Liver (tissue), 9 donors: ENCODE data around the gene SYNDIG1. TPM values are rescaled to one million over a fixed set of nuclear protein-coding genes. Genes with fewer than 3 reads are reported as not detected.

Experiments
- DNase-seq: peaks from one replicate; pipeline ENCODE4 v3.0.0-alpha.2; 2017; ENCODE audit warnings: low spot score
- H3K27ac ChIP-seq, 2 donors: one replicate each; pipeline ENCODE4 v1.7.0; 2013; ENCODE audit warnings: inconsistent platforms in 2 of 2, low read length in 2 of 2, control low read depth in 1 of 2, low read depth in 1 of 2, mild to moderate bottlenecking in 1 of 2
- H3K27me3 ChIP-seq, 4 donors: one replicate each; pipeline versions ENCODE4 v1.6.1 to v1.7.0; 2013; ENCODE audit warnings: low read length in 3 of 4, inconsistent platforms in 1 of 4, mild to moderate bottlenecking in 1 of 4, moderate library complexity in 1 of 4; ENCODE audit not compliant: control insufficient read depth in 4 of 4, insufficient read depth in 4 of 4
- H3K36me3 ChIP-seq, 4 donors: one replicate each; pipeline versions ENCODE4 v1.6.1 to v1.7.0; 2013; ENCODE audit warnings: low read length in 3 of 4, mild to moderate bottlenecking in 3 of 4, low read depth in 1 of 4, moderate library complexity in 1 of 4; ENCODE audit not compliant: control insufficient read depth in 4 of 4, insufficient read depth in 3 of 4
- H3K4me1 ChIP-seq, 4 donors: one replicate each; pipeline versions ENCODE4 v1.6.1 to v1.7.0; 2013; ENCODE audit warnings: low read length in 3 of 4, mild to moderate bottlenecking in 3 of 4, moderate library complexity in 1 of 4; ENCODE audit not compliant: control insufficient read depth in 4 of 4, insufficient read depth in 4 of 4
- H3K4me3 ChIP-seq, 3 donors: one replicate each; pipeline versions ENCODE4 v1.6.1 to v1.7.0; 2013; ENCODE audit warnings: low read length in 3 of 3, control low read depth in 1 of 3, low read depth in 1 of 3, mild to moderate bottlenecking in 1 of 3
- H3K9ac ChIP-seq, 2 donors: one replicate each; pipeline ENCODE4 v1.7.0; 2013; ENCODE audit warnings: low read length in 2 of 2, mild to moderate bottlenecking in 2 of 2, moderate library complexity in 2 of 2, control low read depth in 1 of 2, low read depth in 1 of 2
- H3K9me3 ChIP-seq, 4 donors: one replicate each; pipeline versions ENCODE4 v1.6.1 to v1.7.0; 2013; ENCODE audit warnings: low read length in 3 of 4; ENCODE audit not compliant: control insufficient read depth in 4 of 4
- FOXA1 ChIP-seq: IDR thresholded peaks from 2 replicates; pipeline ENCODE4 v1.6.1; 2016; ENCODE audit warnings: antibody characterized with exemption
- JUND ChIP-seq, 2 donors: IDR thresholded peaks; 2 replicates each; pipeline ENCODE4 v1.6.1; 2016; ENCODE audit warnings: antibody characterized with exemption in 2 of 2
- NR2F2 ChIP-seq: IDR thresholded peaks from 2 replicates; pipeline ENCODE4 v1.6.1; 2016; ENCODE audit warnings: antibody characterized with exemption
- SP1 ChIP-seq: IDR thresholded peaks from 2 replicates; pipeline ENCODE4 v1.6.1; 2018; ENCODE audit warnings: antibody characterized with exemption, mild to moderate bottlenecking
- YY1 ChIP-seq: IDR thresholded peaks from 2 replicates; pipeline ENCODE4 v1.6.1; 2016; ENCODE audit warnings: antibody characterized with exemption, mild to moderate bottlenecking
- WGBS: extraction: QIAGEN DNeasy Blood & Tissue Kit; methylation state at CpG from one replicate; pipeline ENCODE4 v1.1.7; 2013; 5-methylcytosine and 5-hydroxymethylcytosine counted together
- polyA plus RNA-seq, 2 donors: library from polyadenylated mRNA; stranded (reverse) in 1 of 2; unstranded in 1 of 2; fragments of 200-250 nt in 1 of 2; fragments of >200 nt in 1 of 2; fragmentation: Nextera tagmentation in 1 of 2; extraction: Ambion mirVana in 1 of 2; gene quantifications; one replicate each; pipeline versions ENCODE4 v1.2.1 to v1.2.3, GENCODE V29; 2013 to 2015
- total RNA-seq, 2 donors: library from RNA; depleted of rRNA; stranded (reverse); fragments of >200 nt; gene quantifications; one replicate each; pipeline ENCODE4 v1.2.3, GENCODE V29; 2014
- TF ChIP-seq, protein P1 (sequence below): fragments of 150-350 bp; IDR thresholded peaks from 2 replicates; pipeline ENCODE4 v1.5.1; 2017; ENCODE audit warnings: improper control_type of control experiment, low read depth, low read length; ENCODE audit not compliant: missing input control
- TF ChIP-seq, protein P2 (sequence below): IDR thresholded peaks from 2 replicates; pipeline ENCODE4 v1.6.1; 2016; ENCODE audit warnings: antibody characterized with exemption
- TF ChIP-seq, protein P3 (sequence below): IDR thresholded peaks from 2 replicates; pipeline ENCODE4 v1.6.1; 2016; ENCODE audit warnings: antibody characterized with exemption, mild to moderate bottlenecking
- donor health status: healthy.
- donor health status: healthy.
- donor health status: healthy.
- donor health status: healthy.
- donor health status: healthy.

SYNDIG1 gene
- total and polyA plus RNA-seq, 4 donors = 0.05 to 0.08 TPM; not detected in 2

DNA sequence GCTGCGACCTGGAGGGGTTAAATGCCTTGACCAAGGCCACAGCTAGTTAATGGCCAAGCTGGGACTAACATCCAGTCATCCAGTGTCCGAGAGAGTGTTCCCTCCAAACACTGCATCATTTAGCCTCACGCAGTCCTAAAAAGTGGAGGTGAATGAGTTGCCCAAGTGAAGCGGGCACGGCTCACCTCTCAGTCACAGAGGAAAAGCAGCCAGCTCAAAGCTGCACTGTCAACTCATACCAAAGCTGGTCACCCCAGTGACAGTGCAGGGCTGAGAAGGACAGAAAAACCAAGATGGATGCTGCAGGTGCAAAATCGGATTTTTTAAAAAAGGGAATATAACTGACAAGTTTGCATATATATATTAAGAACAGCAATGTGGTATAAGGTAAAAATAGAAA lies 168.5 kb downstream of the SYNDIG1 start (continued):
- TF ChIP-seq, protein P1, sequence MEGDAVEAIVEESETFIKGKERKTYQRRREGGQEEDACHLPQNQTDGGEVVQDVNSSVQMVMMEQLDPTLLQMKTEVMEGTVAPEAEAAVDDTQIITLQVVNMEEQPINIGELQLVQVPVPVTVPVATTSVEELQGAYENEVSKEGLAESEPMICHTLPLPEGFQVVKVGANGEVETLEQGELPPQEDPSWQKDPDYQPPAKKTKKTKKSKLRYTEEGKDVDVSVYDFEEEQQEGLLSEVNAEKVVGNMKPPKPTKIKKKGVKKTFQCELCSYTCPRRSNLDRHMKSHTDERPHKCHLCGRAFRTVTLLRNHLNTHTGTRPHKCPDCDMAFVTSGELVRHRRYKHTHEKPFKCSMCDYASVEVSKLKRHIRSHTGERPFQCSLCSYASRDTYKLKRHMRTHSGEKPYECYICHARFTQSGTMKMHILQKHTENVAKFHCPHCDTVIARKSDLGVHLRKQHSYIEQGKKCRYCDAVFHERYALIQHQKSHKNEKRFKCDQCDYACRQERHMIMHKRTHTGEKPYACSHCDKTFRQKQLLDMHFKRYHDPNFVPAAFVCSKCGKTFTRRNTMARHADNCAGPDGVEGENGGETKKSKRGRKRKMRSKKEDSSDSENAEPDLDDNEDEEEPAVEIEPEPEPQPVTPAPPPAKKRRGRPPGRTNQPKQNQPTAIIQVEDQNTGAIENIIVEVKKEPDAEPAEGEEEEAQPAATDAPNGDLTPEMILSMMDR = no peak
- no peak for TF ChIP-seq SP1

DNA sequence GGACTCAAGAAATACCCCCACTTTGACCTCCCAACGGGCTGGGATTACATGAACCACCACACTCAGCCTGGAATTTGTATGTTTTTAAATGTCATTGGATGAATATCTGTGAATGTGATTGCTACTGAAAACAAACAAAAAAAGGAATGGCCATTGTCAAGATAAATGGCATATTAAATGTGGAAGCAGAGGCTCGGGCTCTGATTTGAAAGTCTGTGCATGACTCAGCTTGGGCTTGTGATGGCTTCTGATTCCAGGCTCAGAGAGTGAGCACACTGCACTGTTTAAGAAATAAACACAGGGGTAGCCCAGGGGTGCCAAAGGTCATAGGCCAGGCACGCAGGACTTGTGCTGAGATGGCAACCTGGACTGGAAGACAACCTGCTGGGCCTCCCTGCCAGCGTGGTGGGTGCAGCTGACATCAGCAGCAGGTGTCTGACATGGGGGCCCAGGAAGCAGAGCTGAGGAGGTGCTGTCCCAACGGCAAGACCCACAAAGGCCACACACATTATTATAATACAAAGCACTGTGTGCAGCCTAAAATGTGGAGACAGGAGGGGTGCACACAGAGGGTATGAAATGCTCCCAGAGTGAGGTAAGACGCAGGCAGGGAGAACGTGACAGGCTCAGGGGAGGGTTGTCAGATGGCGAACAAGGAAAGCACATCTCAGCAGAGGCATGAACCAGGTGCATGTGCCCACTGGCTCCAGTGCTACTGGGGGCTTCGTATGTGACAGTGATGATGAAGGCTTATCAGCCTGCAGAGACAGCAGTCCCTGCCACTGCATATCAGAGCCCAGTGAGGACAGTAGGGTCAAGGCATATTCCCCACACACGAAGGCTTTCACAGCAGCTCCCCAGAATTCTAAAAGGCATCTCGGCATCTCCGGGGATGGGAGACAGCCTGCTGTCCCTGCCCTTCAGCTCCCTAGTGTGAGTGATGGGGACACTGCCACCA lies 169.4 kb downstream of the SYNDIG1 start:
- no peak overlapping the region for H3K4me3 ChIP-seq
- no peak overlapping the region for H3K9ac ChIP-seq
- H3K36me3 ChIP-seq = no peaks in the 10 kb centered on the region
- H3K9me3 ChIP-seq = peaks cover 0 to 8% (median 1%) of the 10 kb centered on the region in 4 donors
- H3K27ac ChIP-seq = no peak overlapping the region
- DNase-seq = no peak
- H3K27me3 ChIP-seq = peaks cover 0 to 3% (median 0%) of the 10 kb centered on the region in 4 donors
- no peaks in the 10 kb centered on the region for H3K4me1 ChIP-seq
- 61% methylated on average over 12 of the region's 12 CpGs for WGBS
- TF ChIP-seq, protein P2, sequence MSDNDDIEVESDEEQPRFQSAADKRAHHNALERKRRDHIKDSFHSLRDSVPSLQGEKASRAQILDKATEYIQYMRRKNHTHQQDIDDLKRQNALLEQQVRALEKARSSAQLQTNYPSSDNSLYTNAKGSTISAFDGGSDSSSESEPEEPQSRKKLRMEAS = no peak
- no peak for TF ChIP-seq NR2F2
- no peak for TF ChIP-seq JUND (IDR thresholded peaks at IDR 0.05)
- no peak for TF ChIP-seq FOXA1
- no peak for TF ChIP-seq SP1

DNA sequence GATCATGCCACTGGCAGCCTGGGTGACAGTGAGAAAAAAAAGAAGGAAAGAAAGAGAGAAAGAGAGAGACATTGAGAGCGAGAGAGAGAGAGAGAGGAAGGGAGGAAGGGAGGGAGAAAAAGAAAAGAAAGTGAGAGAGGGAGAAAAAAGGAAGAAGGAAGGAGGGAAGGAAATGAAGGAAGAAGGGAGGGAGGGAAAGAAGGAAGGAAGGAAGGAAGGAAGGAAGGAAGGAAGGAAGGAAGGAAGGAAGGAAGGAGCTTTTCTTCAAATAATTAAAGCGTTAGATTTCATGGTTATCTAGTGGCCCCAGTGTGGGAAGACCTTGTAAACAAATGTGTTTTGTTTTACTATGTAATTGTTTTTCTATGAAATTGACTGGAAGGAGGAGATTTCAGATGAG lies 170.8 kb downstream of the SYNDIG1 start:
- H3K36me3 ChIP-seq = no peaks in the 10 kb centered on the region
- WGBS = 81% methylated on average over 2 of the region's 2 CpGs
- H3K9me3 ChIP-seq = peaks cover 0 to 11% (median 5%) of the 10 kb centered on the region in 4 donors
- no peak overlapping the region for H3K4me3 ChIP-seq
- H3K27ac ChIP-seq = no peak overlapping the region
- no peaks in the 10 kb centered on the region for H3K4me1 ChIP-seq
- no peak overlapping the region for H3K9ac ChIP-seq
- peaks cover 0 to 3% (median 0%) of the 10 kb centered on the region in 4 donors for H3K27me3 ChIP-seq
- no peak for TF ChIP-seq SP1
- TF ChIP-seq, protein P3, sequence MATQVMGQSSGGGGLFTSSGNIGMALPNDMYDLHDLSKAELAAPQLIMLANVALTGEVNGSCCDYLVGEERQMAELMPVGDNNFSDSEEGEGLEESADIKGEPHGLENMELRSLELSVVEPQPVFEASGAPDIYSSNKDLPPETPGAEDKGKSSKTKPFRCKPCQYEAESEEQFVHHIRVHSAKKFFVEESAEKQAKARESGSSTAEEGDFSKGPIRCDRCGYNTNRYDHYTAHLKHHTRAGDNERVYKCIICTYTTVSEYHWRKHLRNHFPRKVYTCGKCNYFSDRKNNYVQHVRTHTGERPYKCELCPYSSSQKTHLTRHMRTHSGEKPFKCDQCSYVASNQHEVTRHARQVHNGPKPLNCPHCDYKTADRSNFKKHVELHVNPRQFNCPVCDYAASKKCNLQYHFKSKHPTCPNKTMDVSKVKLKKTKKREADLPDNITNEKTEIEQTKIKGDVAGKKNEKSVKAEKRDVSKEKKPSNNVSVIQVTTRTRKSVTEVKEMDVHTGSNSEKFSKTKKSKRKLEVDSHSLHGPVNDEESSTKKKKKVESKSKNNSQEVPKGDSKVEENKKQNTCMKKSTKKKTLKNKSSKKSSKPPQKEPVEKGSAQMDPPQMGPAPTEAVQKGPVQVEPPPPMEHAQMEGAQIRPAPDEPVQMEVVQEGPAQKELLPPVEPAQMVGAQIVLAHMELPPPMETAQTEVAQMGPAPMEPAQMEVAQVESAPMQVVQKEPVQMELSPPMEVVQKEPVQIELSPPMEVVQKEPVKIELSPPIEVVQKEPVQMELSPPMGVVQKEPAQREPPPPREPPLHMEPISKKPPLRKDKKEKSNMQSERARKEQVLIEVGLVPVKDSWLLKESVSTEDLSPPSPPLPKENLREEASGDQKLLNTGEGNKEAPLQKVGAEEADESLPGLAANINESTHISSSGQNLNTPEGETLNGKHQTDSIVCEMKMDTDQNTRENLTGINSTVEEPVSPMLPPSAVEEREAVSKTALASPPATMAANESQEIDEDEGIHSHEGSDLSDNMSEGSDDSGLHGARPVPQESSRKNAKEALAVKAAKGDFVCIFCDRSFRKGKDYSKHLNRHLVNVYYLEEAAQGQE = no peak
- TF ChIP-seq, protein P2 = no peak
- no peak for TF ChIP-seq YY1
- DNase-seq = no peak
